AG20443 (cell line): Measurements from ENCODE around the gene IRF5.
"Not testable (repeated sequence)": the region's sequence is repeated elsewhere in the genome, so short reads cannot be mapped to it uniquely, and the experiment has no call there.

Experiments used
- DNase-seq: peaks from one replicate; pipeline ENCODE4 v3.0.0; 2012; ENCODE audit warnings: low spot score, mixed read lengths

The IRF5 gene

DNA sequence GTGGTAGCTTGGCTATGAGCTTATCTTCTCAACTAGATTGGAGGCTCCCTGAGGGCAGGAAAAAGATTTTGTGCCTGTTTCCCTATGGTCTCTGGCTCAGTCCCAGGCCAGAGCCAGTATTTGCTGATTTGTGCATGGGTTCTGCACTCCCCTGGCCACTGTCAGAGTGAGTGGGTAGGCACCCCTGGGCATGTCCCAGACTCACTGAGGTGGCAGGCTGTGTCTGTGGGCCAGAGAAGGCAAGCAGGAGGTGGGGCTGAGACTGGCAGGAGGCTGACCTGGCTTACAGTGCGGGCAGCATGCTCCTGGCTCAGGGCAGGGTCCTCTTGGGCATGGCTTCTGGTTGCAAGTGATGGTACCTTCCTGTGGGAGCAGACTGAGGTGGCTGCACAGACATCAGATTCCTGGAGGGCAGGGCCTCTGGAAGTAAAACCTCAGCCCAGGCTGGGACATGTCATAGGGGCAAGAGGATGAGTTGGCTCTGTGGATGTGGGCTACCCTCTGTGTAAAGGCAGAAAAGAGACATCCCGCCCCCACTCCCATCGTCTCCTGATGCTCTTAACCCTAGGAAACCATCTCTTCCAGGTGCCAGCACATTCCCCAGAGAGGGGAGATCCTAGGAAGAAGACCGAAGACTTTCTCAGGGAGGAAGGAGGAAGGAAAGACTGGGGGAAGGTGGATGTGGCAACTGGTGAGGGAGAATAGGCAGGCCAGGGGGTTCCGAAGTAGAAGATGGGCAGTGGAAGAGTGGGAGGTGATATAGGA, 31.5 kb upstream of the IRF5 start:
- no peak for DNase-seq

DNA sequence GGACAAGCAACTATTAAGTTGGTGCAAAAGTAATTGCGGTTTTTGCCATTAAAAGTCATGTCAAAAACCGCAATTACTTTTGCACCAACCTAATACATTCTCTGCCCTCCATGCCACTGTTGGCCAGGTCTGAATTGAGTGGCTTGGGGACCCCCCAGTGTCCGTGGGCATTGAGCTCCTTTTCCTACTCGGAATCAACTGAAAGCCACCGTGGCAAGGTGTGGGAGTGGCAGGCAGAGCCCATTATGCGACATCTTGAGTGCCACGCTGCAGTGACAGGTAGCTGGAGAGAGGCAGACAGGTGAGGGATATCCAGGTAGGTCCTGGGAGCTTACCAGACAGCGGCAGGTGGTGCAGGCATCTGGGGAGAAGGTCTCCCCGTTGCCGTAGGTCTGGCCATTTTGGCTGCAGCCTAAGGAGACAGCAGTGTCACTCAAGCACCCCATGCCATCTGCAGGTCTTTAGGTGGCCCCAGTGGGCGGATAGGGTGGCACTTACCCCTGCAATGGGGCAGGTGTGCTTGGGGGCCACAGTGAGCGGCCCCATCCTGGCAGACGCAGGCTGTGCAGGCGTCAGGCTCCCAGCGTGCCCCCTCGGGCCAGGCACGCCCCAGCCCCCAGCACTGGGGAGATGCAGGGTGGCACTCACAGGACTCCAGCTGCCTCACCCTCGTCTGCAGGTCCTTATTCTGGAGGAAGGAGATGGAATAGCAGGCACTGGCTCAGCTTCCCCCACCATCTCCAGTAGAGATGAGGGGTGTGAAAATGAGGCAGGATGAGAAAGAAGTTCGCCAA, 30.8 kb upstream of the IRF5 start:
- no peak for DNase-seq

DNA sequence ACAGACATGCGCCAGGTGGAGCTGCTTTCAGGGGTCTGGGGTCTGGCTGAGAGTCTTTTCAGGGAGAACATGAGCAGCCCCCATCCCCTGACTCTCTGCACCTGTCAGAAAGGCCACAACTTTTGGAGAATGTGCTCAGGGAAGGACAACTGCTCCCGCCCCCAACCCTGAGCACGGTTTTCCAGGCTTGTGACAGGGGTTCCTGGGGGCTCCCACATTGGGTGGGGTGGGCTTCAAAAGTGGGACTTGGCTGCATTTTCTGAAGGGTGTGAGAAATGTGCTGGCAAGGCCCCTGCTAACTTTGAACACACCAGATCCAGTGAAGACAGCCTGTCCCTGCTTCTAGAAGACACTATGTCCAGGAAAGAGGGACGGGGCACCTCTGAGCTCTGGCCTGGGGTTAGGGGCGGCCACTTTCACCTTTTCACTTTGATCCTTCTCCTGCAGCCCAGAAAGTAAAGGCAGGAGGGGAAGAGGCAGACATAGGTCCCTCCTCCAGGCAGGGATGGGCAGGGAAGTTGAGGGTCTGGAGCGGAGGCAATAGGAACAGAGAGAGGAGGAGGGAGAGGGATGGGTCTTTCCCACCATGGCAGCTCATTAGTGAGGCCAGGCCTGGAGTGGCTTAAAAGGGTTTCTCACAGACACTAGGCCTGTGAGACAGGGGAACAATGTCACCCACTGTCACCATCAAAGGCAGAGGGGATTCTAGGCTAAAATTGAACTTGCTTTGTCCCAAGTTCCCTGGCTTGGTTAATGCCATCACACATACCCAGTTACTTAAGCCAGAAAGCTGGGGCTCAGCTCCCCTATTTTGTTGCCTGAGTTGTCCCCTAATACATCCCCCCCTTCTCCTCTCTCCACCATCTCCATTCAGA, 28.7 kb upstream of the IRF5 start:
- no peak for DNase-seq

DNA sequence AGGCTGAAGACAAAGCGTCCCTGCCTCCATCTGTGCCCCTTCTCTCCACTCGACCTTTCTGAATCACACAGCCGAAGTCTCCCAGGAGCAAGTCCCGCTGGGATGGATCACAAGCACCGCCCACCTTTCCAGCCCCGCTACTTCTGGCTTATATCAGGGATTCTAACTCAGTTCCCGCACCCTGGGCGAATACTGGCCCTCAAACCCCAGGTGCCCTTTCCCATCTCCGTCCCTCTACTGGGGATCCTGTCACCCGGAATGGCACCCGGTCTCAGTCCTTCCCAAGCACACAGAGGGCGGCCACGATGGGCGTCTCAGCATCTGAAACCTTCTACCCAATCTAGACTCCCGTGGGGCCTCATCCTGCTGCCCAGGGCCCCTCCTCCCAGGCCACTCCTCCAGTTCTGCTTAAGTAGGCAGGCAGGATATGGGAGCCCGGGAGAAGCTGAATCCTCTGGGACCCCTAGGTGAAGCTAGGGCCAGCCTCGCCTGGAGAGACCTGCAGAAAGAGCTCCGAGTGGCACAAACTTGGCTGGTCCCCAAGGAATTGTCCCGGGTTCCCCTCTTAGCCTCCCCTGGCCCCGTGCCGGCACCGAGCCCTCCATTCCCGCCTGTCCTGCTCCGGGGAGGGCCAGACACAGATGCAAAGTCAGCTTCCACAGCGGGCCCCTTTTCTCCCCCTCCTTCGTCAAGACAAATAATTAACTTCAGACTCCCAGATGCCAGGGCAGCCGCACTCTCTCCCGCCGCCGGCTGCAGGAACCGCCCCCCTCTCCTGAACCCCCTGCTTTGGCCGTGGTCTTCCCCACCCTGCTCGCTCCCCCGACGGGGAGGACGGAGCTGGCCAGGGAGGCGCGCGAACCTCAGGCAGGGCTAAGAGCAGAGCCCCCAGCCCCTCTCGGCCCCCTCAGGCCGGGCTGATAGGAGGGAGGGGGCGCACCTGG, 27.8 kb upstream of the IRF5 start:
- DNase-seq, result peak; percentile 50

DNA sequence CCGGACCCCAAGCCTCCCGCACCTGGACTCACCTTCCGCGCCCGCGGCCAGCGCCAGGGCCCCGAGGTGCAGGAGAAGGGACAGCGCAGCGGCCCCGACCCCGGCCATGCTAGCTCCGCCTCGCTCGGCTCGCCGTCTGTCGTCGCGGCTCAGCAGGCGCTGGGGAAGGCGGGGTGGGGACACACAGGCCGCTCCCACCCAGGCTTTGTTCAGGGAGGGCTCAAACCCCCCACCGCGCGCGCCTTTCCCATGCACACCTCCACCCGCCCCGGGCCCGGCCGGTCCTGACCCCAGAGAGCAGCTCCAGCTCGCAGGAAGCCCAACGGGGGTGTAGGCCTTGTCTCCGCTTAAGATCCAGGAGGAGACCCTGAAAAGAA, 27.2 kb upstream of the IRF5 start, which contains the start of gene KCP:
KCP (minus strand) TSS at position 141 of the 377 bp plus-strand sequence; CDS start at position 108, 33 bp downstream.
- DNase-seq, result no peak

DNA sequence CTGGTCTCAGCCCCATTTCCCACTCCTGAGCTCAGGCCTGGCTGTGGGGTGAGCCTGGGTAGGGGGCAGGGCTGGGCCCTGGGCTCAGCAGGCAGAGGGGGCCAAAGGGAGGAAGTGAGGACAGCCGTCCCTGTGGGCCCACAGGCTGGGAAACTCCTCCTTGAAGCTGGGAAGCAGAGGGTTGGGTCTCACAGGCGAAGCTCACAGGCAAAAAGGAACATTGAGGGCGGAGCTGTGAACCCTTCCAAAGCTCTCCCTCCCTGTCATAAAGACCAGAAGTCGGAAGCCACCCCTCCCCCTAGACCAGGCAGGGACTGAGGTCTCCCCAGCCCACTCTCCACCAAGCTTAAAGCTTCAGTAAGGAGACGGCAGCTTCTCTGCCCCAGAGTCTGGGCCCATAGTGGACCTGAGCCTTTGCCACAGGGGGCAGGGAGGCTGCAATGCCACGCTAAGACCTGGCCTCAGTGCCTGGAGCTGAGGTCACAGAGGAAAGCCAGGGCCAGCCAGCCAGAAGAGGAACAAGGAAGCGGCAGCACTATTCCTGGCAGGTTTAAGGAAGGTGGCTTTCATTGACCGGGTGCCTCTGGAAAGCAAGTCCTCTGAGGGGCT, 26.2 kb upstream of the IRF5 start:
- no peak for DNase-seq

DNA sequence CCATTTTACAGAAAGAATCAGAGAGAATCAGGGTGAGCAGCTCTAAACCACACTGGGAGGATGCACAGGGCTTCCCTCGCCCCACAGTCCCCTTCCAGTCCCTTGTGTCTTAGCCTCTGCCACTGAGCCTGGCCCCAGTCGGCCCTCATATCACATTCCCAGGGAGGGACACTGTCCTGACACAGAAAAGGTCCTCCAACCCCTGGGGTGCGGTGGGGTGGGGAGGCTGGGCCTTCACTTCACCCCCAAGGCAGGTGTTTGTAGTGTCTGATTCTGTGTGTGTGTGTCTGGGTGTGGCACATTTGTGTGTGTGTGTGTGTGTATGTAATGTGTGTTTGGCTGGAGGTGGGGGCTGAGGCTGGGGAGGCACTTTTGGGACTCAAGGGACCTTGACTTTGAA, 25.4 kb upstream of the IRF5 start:
- no peak for DNase-seq

DNA sequence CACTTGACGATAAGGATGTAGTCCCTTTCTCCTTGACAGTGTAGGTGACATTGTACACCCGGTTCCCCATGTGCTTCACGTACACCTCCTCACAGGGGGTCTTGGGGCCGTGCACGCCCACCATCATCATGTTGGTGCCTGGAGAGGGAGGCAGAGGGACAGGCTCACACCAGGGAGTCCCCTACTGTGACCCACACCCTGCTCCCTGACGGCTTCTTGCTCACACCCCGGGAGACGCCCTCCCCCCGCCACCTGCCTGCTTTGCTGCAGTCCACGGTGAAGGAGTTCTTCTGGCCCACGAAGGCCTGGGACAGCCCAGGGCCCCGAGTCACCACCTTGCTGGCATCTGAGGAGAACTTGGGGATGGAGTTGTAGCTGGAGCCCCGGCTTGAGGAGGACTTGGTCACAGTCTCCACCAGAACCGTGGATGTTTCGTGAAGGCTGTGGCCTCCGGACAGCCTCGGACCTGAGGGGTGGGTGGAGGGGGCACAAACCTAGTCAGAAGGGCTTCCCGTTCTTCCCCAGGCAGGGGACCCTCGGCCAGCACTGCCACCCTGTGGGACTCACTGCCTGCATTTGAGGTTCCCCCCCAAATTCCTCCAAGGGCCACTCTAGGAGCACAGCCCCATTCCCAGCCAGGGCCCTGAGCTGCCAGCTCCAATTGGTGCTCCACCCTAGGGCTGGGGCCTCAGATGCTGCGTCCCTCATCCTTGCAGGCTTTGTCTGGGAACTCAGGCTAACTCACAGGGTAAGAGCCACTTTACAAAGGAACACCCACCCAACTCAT, 24.8 kb upstream of the IRF5 start:
- DNase-seq, result not testable (repeated sequence)

DNA sequence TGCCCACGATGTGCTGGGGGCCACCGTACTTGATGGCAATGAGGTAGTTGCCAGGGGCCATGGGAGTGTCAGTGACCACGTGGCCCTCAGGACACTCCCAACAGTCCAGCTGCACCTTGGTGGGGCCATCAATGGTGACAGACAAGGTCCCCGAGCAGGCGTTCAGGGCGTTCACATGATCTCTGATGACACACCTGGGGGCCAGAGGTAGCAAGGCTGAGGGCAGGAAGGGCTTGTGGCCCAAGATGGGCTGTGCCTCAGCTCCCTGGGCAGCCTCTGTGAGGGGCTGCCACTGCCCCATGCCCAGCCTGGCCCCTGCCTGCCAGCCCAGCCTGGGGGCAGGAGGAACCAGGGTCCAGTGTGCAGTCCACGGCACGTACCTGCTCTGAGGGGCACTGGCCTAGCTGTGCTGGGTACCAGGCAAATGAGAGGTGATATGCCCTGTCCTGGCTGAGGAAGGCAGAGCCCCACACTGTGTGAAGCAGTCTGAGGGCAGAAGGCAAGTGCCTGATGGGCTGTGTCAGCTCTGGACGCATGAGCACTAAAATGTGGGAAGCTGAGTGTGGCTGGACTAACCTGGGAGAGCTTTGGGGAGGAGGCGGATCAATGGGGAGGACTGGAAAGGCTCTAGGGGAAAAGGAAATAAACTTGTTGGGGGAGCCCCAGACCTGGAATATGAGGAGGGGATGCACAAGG, 23.7 kb upstream of the IRF5 start:
- DNase-seq, result no peak

DNA sequence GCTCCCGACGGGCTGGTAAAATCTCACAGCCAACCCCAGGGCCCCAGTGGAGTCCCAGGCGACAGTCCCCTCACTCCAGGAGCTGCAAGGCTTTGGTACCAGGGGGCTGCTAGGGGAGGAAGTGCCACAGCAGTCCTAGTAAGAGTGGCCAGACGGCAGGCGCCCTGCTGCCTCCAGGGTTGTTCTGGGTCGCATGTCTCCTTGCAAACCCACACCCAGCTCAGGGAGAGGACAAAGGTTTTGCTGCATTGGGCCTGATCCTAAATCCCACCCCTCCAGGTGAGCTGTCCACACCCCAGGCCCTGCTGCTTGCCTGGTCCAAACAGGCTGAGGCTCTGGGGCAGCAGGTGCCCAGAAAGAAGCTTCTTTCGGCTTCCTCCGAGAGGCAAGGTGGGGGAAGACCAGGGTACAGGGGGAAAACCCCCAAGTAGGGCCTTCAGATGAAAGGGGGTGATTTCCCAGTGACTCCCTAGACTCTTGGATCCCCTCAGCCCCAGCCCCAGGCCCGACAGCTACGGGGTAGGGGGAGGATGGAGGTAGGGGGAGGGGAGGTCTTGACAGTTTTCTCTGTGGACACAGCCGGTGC, 23.1 kb upstream of the IRF5 start:
- no peak for DNase-seq

DNA sequence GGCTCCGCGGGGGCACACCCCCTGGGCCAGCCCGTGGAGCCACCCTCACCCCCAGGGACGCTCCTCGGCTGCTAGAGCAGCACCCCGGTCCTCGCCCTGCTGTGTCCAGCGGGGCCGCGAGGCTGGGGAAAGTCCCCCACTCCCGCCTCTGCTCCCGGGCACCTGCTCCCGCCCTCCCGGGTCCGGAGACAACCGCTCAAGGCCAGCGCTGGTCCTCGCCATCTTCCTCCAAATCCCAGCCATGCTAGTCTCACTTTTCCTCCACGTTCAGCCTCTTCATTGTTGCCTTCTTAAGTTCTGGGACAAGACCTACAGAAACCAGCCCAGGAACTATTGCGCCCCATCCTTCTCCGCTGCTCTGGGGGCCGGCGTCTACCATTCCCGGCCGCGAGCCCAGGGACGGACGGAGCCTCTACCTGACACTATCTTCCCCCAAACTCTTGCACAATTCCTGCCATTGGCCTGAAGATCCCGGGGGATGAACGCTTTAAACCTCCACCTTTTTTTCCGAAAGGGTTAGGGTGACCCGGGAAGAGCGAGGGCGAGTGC, 22.4 kb upstream of the IRF5 start:
- no peak for DNase-seq

DNA sequence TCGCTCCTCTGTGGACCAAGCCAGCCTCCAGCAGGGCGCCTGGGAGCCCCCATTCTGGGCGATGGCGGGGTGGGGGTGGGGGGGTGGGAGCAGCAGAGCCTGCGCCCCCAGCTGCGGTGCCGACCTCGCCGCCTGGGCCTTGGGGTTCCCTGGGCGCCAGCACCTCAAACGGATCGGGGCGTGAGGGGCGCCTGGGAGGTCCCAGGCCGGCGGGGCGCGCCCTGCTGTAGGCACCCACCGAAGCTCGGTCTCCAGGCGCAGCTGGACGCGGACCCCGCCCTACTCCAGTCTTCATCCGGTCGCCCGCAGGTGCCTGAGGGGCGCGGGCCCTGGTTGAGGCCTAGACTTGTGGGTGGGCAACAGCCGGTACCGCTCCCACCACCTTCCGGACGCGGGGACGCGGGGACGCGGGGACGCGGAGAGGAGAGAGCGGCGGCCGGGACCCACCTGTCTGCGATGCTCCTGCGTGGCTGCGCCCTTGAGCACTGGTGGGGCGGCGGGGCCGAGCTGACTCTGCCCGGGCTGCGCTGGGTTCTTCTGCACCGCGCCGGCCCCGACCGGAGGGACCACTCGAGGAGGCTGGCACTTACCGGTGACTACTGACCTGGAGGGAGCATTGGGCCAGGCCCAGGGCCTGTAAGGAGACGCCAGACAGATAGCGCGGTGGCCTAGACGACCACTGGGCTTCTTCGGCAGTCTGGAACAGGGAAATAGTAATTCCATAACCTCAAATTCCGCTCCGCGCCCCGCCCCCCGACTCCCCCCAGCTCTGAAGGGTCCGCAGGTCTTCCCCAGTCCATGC, 21.7 kb upstream of the IRF5 start:
- no peak for DNase-seq

DNA sequence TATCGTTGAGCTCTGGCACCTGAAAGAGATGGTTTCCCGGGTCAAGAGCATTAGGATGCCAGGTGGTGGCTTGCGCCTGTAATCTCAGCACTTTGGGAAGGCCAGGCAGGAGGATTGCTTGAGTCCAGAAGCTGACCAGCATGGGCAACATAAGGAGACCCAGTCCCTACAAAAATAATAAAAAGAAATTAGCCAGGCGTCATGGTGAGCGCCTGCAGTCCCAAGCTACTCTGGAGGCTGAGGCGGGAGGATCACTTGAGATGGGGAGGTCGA, 21.1 kb upstream of the IRF5 start:
- DNase-seq, result no peak

DNA sequence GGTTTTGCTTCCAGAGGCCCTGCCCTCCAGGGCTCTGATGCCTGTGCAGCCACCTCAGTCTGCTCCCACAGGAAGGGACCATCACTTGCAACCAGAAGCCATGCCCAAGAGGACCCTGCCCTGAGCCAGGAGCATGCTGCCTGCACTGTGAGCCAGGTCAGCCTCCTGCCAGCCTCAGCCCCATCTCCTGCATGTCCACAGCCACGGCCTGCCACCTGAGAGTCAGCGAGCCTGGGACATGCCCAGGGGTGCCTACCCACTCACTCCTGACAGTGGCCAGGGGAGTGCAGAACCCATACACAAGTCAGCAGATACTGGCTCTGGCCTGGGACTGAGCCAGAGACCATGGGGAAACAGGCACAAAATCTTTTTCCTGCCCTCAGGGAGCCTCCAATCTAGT, 20.6 kb upstream of the IRF5 start:
- DNase-seq, result no peak

DNA sequence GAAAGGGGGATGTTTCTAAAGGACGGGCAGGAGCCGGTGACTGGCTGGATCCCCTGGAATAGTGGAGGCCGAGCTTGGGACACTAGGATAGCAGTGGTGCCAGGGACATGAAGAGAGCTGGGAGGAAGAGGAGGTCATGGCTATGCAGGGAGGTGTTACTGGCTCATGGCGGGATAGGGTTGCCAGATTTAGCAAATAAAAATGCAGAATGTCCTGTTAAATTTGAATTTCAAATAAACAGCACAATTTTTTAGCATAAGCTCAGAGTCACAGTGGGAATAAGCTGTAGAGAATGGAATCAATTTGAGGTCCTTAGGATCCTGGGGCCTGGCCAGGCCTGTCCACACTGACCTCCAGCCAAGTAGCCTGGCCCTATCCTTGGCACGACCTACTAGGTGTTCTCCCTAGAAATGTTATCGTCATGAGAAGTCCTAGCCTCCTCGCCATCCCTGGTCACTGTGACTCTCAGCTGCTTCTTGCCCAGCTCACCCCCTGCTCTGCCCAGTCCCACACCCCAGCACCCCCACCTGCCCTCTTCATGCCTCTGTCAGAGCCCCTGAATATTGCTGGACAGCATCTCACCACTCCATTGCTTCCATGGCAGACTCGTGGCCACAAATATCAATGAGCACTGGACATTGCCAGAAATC, 19.6 kb upstream of the IRF5 start:
- no peak for DNase-seq

DNA sequence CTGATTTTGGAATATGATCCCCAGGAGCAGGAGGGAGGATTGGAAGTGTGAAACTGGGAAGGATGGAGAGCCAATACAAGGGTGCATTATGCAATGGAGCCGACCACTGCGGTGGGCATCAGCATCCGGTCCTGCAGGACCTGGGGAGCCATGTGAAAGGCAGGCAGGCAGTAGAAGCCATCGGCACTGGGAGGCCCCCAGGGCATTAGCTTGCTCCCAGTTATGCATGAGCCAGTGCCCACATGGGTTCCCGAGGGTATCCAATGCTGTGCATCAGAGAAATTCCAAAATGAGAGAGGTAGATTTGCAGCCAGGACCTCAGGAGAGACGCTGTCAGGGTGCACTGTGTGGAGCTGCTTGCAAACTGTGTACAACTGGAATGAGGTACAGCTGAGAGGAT, 18.5 kb upstream of the IRF5 start:
- no peak for DNase-seq

DNA sequence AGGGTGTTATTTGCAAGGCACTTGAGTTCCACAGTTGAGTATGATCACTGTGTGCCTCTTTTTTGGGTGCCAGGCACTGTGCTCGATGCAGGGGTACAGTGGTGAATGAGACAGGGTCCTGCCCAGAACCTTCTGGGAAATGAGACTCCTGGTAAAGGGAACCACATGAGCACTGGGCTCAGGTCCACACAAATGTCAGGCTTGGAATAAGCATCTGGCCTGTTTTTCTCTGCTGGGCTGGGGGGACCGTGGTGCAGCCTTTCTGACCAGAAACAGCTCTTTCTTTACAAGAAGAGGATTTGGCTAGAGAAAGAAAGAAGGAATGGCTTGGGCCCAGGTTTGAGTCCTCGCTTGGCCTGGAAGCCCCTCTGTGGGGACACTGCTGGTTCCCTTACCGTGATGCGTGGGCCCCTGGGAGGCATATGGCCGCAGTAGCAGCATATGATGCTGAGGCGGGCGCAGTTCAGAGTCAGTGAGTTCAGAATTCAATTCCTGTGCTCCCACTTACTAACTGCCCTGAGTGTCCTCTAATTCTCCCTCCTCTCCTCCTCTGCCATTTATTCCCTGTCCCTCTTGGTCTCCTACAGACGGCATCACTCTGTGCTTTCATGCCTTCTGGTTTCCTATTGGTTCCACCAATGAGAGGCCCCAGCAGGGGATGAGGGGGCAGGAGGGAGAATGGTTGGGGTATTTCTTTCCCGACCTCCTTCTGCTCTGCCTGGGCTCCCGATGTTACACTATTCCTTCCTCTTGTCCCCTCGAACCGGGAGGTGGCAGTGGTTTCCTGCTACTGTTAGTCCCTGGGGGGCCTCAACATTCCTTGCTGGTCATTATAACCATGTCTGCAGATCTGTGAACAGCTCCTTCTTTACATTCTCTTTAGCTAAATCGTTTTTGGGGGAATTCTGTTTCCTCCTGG, 17.6 kb upstream of the IRF5 start:
- DNase-seq, result no peak
